Measurements from ENCODE around the gene TEX264.

DNA sequence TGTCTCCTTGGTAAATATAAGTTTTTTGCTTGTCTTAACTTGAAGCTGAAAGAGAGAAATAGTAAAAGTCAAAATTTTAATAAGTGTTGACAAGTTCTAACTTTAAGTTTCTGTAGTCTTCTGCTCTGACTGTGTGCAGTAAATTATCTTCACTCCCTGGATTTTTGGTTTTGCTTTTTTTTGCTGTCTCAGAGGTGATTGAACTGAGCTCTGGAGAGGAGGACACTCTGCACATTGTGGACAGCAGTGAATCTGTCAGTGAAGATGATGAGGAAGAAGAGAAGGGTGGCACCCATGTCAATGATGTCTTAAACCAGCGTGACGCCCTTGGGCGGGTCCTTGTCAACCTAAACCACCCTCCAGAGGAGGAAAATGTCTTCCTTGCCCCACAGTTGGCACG lies 40.5 kb upstream of the TEX264 start:
- no peak for TF ChIP-seq CTCF (IDR thresholded peaks at IDR 0.05)
- no peak for TF ChIP-seq POLR2AphosphoS5 (IDR thresholded peaks at IDR 0.05)
- TF ChIP-seq POLR2A (IDR thresholded peaks at IDR 0.05) = no peak
- TF ChIP-seq EP300 (IDR thresholded peaks at IDR 0.05) = no peak

Measured in stomach (tissue), 4 donors.